NT2/D1 (cell line): ENCODE measurements around the gene TCP11L1.
A peak's percentile ranks its signal among the peaks of the same experiment; 100 is the strongest.

ENCODE experiments used
- DNase-seq: peaks from one replicate; pipeline ENCODE4 v3.0.0-alpha.2; 2011; ENCODE audit warnings: low read depth, low spot score
- H3K27me3 ChIP-seq: 2 replicates; pipeline ENCODE4 v1.6.0; 2011; ENCODE audit warnings: mild to moderate bottlenecking; ENCODE audit not compliant: insufficient read length, insufficient read depth
- H3K36me3 ChIP-seq: 2 replicates; pipeline ENCODE4 v1.6.1; 2011; ENCODE audit warnings: mild to moderate bottlenecking, low read length, mixed read lengths; ENCODE audit not compliant: insufficient read depth, insufficient read length
- H3K4me1 ChIP-seq: 2 replicates; pipeline ENCODE4 v1.5.1; 2011; ENCODE audit not compliant: insufficient read depth, insufficient read length
- H3K4me3 ChIP-seq: 2 replicates; pipeline ENCODE4 v1.5.1; 2011; ENCODE audit warnings: low read depth; ENCODE audit not compliant: insufficient read length
- H3K9ac ChIP-seq: 2 replicates; pipeline ENCODE4 v1.6.0; 2011; ENCODE audit warnings: low read depth; ENCODE audit not compliant: insufficient read length
- H3K9me3 ChIP-seq: 2 replicates; pipeline ENCODE4 v1.5.1; 2011; ENCODE audit warnings: mild to moderate bottlenecking, low read length; ENCODE audit not compliant: insufficient read depth
- SUZ12 ChIP-seq: IDR thresholded peaks from 2 replicates; pipeline ENCODE4 v1.6.1; 2011; ENCODE audit not compliant: insufficient read length, insufficient read depth; ENCODE audit errors: extremely low read depth
- YY1 ChIP-seq: IDR thresholded peaks from 2 replicates; pipeline ENCODE4 v1.6.1; 2011; ENCODE audit not compliant: insufficient read length, insufficient read depth
- ZNF274 ChIP-seq: IDR thresholded peaks from 2 replicates; pipeline ENCODE4 v1.6.1; 2011; ENCODE audit warnings: mild to moderate bottlenecking, low read depth, low read length

The TCP11L1 gene

DNA sequence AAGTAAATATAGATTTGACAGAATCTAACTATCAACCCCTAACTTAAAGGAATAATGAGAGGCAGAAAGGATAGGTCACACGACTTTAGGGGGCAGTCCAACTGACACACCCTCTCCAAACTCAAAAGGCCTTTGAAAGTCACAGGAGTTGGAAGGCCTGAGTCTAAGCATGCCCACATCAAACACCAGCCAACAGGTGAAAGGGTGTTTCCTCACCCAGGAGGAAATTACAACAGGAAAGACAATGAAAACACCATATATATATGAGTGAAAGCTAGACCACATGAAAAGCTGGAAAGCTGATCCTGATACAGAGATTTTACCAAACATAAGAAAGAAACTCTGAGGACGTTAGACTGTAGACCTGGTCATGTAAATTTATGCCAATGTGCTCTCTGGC, 34.2 kb upstream of the TCP11L1 start:
- H3K27me3 ChIP-seq, result no peaks in the 10 kb centered on the region
- no peak overlapping the region for H3K4me3 ChIP-seq
- H3K9ac ChIP-seq, result no peak overlapping the region
- no peaks in the 10 kb centered on the region for H3K9me3 ChIP-seq
- DNase-seq, result no peak
- no peaks in the 10 kb centered on the region for H3K4me1 ChIP-seq
- H3K36me3 ChIP-seq, result no peaks in the 10 kb centered on the region
- TF ChIP-seq SUZ12 (no peak), ZNF274 (no peak), YY1 (no peak)

DNA sequence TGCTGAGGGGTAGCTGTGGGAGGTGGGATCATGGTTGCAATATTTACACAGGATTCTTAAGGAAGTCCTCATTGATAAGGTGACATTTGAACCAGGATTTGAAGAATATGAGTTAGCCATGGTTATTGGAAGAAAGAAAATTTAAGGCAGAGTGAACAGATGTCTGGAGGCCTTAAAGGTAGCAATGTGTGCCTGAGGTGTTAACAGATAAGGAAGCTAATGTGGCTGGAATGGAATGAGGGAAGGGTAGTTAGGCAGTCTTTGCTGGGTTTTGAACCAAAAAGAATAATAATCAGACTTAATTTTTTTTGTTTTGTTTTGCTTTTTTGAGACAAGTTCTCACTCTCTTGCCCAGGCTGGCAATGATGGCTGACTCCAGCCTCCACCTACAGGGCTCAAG, 33.4 kb upstream of the TCP11L1 start:
- H3K4me1 ChIP-seq, result no peaks in the 10 kb centered on the region
- no peak overlapping the region for H3K9ac ChIP-seq
- no peaks in the 10 kb centered on the region for H3K36me3 ChIP-seq
- TF ChIP-seq YY1, result no peak
- no peak for TF ChIP-seq SUZ12
- no peak for TF ChIP-seq ZNF274
- no peak for DNase-seq
- no peaks in the 10 kb centered on the region for H3K9me3 ChIP-seq
- H3K4me3 ChIP-seq, result no peak overlapping the region
- H3K27me3 ChIP-seq, result no peaks in the 10 kb centered on the region

DNA sequence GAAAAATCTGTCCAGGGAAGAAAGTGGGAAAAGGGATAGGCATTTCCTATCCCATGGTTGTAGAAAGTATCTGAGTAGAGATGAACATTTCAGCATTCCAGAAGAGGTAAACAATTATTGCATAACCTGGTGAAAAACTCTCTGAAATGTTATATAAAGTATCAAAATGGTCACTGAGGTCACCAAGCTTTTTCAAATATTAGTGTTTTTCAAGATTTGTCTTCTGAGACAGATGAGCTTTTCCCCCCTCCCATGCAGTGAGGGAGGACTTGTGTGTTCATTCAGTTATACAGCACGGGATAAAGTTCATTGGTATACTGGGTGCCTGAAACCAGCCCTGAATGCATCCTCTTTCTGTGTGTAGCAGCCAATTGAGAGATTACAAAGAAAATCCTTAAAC, 25.6 kb upstream of the TCP11L1 start:
- Histone ChIP-seq H3K9ac (no peak overlapping the region), H3K27me3 (peaks cover 8% of the 10 kb centered on the region), H3K4me1 (no peaks in the 10 kb centered on the region), H3K9me3 (no peaks in the 10 kb centered on the region), H3K4me3 (no peak overlapping the region), H3K36me3 (no peaks in the 10 kb centered on the region)
- no peak for TF ChIP-seq ZNF274
- TF ChIP-seq SUZ12, result no peak
- no peak for TF ChIP-seq YY1
- DNase-seq, result no peak

DNA sequence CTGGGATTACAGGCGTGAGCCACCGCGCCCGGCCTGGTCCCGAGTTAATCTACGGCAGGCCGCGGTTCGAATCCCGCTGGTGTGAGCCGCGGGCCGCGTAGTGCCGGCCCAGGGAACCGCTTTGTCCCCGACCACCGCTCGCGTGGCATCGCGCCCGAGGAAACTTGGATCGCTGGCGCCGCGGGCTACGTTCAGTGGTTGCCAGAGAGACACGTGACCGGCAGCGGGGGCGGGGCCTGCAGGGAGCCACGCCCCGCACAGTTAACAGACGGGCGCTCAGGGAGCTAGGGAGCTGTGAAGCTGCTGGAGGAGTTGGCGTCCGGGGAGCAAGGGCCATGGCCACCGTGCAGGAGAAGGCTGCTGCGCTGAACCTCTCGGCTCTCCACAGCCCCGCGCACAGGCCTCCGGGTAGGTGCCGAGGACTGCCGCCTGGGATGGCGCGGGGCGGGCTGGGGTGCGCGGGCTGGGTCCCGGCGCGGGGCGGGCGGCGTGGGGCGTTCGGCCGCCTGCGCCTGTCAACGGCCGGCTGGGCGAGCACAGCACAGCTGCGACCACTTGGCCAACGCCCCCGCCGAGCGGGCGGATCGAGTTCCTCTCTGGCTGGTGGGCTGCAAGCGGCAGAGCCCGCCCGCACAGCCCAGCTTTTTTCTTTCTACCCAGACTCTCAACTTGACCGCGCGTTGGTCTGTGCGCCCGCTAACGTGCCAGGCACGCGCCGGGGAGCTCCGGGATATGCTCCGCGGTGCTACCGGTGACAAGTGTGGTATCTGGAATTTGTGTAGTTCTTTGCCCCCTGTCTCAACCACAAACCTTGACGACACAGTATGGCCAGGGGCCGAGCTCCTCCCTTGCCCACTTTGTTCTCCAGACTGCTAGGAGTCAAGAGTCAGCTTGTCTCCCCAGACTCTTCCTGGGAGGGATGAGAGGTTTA, 23.5 kb upstream of the TCP11L1 start, which contains the start of gene DEPDC7:
Gene DEPDC7 (plus strand): TSS at position 258 of the 931 bp plus-strand sequence. CDS start 78 bp downstream, at position 336.
- Histone ChIP-seq H3K9ac (peak within 1 kb of the TSS; percentile 71), H3K4me3 (peak within 1 kb of the TSS; percentile 49), H3K27me3 (peaks cover 8% of the 10 kb centered on the region), H3K36me3 (no peaks in the 10 kb centered on the region), H3K4me1 (no peaks in the 10 kb centered on the region), H3K9me3 (no peaks in the 10 kb centered on the region)
- TF ChIP-seq YY1 (no peak), ZNF274 (no peak), SUZ12 (no peak)
- peak; percentile 74 for DNase-seq

DNA sequence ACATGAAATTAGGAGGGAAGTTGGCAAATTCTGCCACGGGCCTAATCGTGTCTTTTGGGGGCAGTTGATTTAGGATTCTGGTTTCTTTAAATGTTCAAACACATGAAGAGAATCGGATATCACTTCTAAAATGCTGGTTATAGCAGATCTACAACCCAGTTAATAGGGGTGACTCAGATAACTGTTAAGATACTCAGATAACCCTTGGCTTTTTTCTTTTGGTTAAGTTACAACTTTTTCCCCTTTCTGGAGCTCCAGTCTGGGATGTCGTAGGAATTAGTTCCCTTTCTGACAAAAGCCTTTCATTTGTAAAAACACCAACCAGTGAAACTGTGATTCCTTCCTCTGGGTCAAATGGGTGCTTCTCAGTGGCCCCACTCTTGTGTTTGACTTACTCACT, 22.7 kb upstream of the TCP11L1 start:
- H3K4me1 ChIP-seq, result no peaks in the 10 kb centered on the region
- H3K4me3 ChIP-seq, result peak overlapping the region; percentile 49
- TF ChIP-seq ZNF274, result no peak
- TF ChIP-seq YY1, result no peak
- TF ChIP-seq SUZ12, result no peak
- no peak for DNase-seq
- H3K36me3 ChIP-seq, result no peaks in the 10 kb centered on the region
- peak overlapping the region; percentile 71 for H3K9ac ChIP-seq
- no peaks in the 10 kb centered on the region for H3K9me3 ChIP-seq
- H3K27me3 ChIP-seq, result peaks cover 8% of the 10 kb centered on the region

DNA sequence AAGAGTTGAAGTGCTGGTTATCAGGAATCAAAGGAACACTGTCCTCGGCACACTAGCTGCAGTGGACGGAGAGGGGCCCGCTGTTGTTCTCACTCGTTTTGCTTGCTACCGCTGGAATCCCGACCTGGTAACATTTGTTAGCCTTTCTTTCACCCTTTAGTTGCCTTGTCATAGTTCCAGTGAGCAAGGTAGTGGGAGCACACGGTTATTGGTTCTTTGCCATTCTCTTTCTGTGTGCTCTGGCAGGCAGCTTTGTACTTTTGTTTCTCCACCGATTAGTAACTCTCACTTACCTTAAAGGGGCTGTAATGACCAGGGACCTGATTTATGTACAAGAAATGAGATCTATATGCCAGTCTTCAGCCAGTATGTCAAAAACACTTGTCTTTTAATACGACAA, 21.9 kb upstream of the TCP11L1 start:
- TF ChIP-seq YY1 (no peak), SUZ12 (no peak), ZNF274 (no peak)
- H3K4me1 ChIP-seq, result no peaks in the 10 kb centered on the region
- H3K27me3 ChIP-seq, result peaks cover 8% of the 10 kb centered on the region
- DNase-seq, result no peak
- no peak overlapping the region for H3K4me3 ChIP-seq
- no peaks in the 10 kb centered on the region for H3K9me3 ChIP-seq
- H3K9ac ChIP-seq, result no peak overlapping the region
- H3K36me3 ChIP-seq, result no peaks in the 10 kb centered on the region

DNA sequence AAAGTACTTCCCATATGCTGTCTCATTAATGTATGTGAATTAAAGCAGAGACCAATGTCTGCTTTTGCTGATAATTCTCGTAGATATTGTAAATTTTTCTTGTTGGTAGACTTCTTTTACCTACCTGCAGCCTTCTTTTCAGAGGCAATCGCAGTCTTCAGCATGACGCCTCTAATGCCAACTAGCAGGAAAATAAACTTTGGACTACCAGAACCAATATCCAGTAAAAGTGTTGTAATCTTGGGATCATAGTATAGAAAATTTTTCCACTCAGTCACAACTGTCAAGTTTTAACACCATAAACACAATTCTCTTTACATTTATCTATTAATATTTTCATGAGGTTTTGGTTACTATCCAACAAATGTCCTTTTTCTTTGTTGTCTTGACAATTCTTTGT, 21.4 kb upstream of the TCP11L1 start:
- H3K27me3 ChIP-seq, result peaks cover 8% of the 10 kb centered on the region
- H3K9ac ChIP-seq, result no peak overlapping the region
- TF ChIP-seq YY1, result no peak
- TF ChIP-seq ZNF274, result no peak
- no peak for TF ChIP-seq SUZ12
- H3K4me1 ChIP-seq, result no peaks in the 10 kb centered on the region
- H3K36me3 ChIP-seq, result no peaks in the 10 kb centered on the region
- H3K4me3 ChIP-seq, result no peak overlapping the region
- no peak for DNase-seq
- H3K9me3 ChIP-seq, result no peaks in the 10 kb centered on the region
